Left ventricle myocardium inferior (tissue), 1 donor: Measurements from ENCODE around the gene PRR36. TPM values are rescaled to one million over a fixed set of nuclear protein-coding genes. Genes with fewer than 3 reads are reported as not detected.

Source experiments
- DNase-seq: peaks from one replicate; pipeline ENCODE4 v3.0.0-alpha.2; 2020
- H3K27ac ChIP-seq: fragments of 200-600 bp; replicated peaks from 2 replicates; pipeline ENCODE4 v1.8.0; 2021
- H3K27me3 ChIP-seq: fragments of 200-600 bp; 2 replicates; pipeline ENCODE4 v1.8.0; 2021; ENCODE audit warnings: low read depth
- H3K36me3 ChIP-seq: fragments of 200-600 bp; 2 replicates; pipeline ENCODE4 v1.8.0; 2021
- H3K4me1 ChIP-seq: fragments of 200-600 bp; 2 replicates; pipeline ENCODE4 v1.8.0; 2021
- H3K4me3 ChIP-seq: fragments of 200-600 bp; 2 replicates; pipeline ENCODE4 v1.8.0; 2021; ENCODE audit warnings: mild to moderate bottlenecking, moderate library complexity
- H3K9me3 ChIP-seq: fragments of 200-600 bp; replicated peaks from 2 replicates; pipeline ENCODE4 v1.8.0; 2021
- intact Hi-C: fragments of 100-400 bp; cut with micrococcal nuclease; formaldehyde crosslinking; loops from one replicate; pipeline ENCODE4 v1.11.0; 2022
- total RNA-seq: library from RNA; stranded (reverse); fragmentation: NEBNext Ultra II Directional; extraction: Animal tissue kit (Norgen Biotek cat#: 25700); gene quantifications from one replicate; pipeline ENCODE4 v1.2.1, GENCODE V29; 2021
- TF ChIP-seq, protein P1 (sequence below): fragments of 200-600 bp; IDR thresholded peaks from 2 replicates; pipeline ENCODE4 v1.8.0; 2021; ENCODE audit warnings: antibody characterized with exemption, mild to moderate bottlenecking, borderline replicate concordance
- donor health status: DM: no; HTN: yes; CAD: no; lungs with severe emphysema.

Gene PRR36
- total RNA-seq, 1 donor from 2014 or later, result not detected

DNA sequence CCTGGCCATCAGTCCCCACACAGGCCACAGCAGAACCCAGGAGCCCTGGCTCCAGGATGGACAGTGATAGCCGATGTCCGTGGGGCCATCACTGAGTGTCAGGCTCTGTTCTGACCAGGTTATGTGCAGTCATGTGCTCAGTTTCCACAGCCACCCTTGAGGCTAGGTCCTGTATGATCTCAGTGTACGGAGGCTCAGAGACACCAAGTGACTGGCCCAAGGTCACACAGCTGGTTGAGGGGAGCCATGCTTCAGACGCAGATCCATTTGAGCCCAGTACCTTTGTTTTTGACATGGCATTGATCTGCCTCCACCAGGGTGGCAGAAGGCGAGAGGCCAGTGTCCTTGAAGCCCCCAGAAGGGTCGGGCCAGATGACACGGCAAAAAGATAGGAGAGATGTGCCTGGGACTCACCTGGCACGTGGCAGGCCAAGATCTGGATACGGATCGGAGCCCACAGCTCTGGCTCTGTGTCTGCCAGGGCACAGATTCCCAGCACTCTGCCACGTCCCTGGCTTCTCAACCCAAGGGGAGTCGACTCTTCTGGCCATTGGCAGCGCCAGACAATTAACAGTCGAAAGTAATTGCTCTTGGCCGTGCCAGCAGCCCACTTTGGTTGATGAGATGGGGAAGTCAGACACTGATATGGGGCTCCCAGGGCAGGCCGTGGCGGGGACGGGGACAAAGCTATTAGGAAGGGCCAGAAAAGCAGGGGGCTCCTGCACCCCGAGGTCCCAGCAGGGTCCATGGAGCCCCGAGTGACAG is 28.6 kb downstream of the PRR36 start:
- TF ChIP-seq, protein P1, sequence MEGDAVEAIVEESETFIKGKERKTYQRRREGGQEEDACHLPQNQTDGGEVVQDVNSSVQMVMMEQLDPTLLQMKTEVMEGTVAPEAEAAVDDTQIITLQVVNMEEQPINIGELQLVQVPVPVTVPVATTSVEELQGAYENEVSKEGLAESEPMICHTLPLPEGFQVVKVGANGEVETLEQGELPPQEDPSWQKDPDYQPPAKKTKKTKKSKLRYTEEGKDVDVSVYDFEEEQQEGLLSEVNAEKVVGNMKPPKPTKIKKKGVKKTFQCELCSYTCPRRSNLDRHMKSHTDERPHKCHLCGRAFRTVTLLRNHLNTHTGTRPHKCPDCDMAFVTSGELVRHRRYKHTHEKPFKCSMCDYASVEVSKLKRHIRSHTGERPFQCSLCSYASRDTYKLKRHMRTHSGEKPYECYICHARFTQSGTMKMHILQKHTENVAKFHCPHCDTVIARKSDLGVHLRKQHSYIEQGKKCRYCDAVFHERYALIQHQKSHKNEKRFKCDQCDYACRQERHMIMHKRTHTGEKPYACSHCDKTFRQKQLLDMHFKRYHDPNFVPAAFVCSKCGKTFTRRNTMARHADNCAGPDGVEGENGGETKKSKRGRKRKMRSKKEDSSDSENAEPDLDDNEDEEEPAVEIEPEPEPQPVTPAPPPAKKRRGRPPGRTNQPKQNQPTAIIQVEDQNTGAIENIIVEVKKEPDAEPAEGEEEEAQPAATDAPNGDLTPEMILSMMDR, result no peak
- H3K27me3 ChIP-seq, result no peaks in the 10 kb centered on the region
- DNase-seq, result no peak
- H3K4me1 ChIP-seq, result peaks cover 11% of the 10 kb centered on the region
- H3K9me3 ChIP-seq, result no peaks in the 10 kb centered on the region
- H3K27ac ChIP-seq, result no peak overlapping the region
- intact Hi-C loops, result no loop called here
- no peaks in the 10 kb centered on the region for H3K36me3 ChIP-seq
- no peak overlapping the region for H3K4me3 ChIP-seq

DNA sequence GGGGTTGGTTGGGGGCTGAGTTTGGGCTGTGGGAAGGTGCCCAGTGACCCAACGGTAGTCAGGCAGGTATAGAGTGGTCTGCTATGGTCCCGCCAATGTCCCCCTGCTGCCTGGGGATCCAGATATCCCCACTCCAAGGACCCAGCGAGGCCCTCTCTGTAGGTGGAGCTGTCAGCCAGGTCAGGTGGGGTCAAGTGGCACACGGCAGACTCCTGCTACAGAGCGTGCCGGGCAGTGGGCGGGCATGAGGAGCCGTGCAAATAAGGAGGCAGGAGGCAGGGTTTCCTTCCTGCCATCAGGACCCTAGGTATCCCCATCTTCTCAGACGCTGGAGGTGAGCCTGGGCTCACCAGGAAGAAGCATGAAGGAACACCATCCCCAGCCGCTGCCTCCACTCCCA is 29.2 kb downstream of the PRR36 start:
- no peak for DNase-seq
- intact Hi-C loops, result no loop called here
- no peaks in the 10 kb centered on the region for H3K9me3 ChIP-seq
- peaks cover 4% of the 10 kb centered on the region for H3K4me1 ChIP-seq
- TF ChIP-seq, protein P1, result no peak
- no peak overlapping the region for H3K27ac ChIP-seq
- H3K4me3 ChIP-seq, result no peak overlapping the region
- no peaks in the 10 kb centered on the region for H3K36me3 ChIP-seq
- no peaks in the 10 kb centered on the region for H3K27me3 ChIP-seq

DNA sequence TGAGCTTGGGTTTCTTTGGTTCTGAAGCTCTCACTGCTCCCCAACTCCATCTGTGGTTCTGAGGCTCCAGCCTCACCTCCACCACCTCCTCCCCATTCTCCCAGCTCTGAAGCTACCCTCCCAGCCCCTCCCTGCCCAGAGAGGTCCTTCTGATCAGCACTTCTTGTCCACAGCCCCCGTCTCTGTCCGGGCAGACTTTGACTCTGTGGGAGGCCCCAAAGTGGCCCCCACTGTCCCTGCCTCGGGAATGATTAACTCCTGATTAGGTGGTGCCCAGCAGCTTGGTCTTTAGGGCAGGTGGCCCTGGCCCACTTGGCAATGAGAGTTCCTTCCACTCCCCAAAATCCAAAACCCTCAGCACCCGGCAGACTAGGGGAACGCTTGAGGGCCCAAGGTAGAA is 29.8 kb downstream of the PRR36 start:
- no peaks in the 10 kb centered on the region for H3K36me3 ChIP-seq
- no peaks in the 10 kb centered on the region for H3K9me3 ChIP-seq
- H3K4me1 ChIP-seq, result no peaks in the 10 kb centered on the region
- H3K27ac ChIP-seq, result no peak overlapping the region
- no peak for DNase-seq
- TF ChIP-seq, protein P1, result no peak
- intact Hi-C loops, result no loop called here
- H3K27me3 ChIP-seq, result no peaks in the 10 kb centered on the region
- H3K4me3 ChIP-seq, result no peak overlapping the region

DNA sequence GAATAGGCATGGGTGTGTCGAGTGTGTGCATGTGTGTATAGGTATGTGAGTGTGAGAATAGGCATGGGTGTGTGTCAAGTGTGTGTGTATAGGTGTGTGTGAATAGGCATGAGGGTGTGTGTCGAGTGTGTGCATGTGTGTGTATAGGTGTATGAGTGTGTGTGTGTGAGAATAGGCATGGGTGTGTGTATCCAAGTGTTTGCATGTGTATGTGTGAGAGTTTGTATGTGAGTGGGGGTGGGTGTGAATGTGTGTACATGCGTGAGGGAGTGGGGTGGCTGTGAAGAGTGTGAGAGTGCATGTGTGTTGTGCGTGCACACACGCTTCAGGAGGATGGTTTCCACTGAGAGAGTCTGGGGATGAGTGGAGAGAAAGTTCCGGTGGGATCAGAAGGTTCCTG is 30.7 kb downstream of the PRR36 start:
- DNase-seq, result no peak
- H3K4me3 ChIP-seq, result no peak overlapping the region
- H3K27ac ChIP-seq, result no peak overlapping the region
- no peaks in the 10 kb centered on the region for H3K27me3 ChIP-seq
- H3K36me3 ChIP-seq, result no peaks in the 10 kb centered on the region
- intact Hi-C loops, result no loop called here
- no peaks in the 10 kb centered on the region for H3K9me3 ChIP-seq
- TF ChIP-seq, protein P1, result no peak
- H3K4me1 ChIP-seq, result no peaks in the 10 kb centered on the region

DNA sequence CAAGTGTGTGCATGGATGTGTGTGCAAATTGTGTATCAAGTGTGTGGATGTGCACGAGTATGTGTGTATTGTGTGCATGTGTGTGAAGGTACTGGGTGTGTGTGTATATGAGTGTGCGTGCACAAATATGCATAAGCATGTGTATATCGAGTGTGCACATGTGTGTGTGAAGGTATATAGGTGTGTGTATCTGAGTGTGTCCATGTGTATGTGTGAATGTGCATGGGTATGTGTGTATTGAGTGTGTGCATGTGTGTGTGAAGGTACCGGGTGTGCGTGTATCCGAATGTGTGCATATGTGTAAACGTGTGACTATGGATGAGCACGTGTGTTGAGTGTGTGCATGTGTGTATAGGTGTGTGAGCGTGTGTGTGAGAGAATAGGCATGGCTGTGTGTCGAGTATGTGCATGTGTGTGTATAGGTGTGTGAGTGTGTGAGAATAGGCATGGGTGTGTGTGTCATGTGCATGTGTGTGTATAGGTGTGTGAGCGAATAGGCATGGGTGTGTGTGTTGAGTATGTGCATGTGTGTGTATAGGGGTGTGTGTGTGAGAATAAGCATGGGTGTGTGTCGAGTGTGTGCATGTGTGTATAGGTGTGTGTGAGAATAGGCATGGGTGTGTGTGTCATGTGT is 31.4 kb downstream of the PRR36 start:
- H3K4me3 ChIP-seq, result no peak overlapping the region
- TF ChIP-seq, protein P1, result no peak
- H3K4me1 ChIP-seq, result no peaks in the 10 kb centered on the region
- H3K36me3 ChIP-seq, result no peaks in the 10 kb centered on the region
- no peak for DNase-seq
- intact Hi-C loops, result no loop called here
- no peaks in the 10 kb centered on the region for H3K9me3 ChIP-seq
- no peaks in the 10 kb centered on the region for H3K27me3 ChIP-seq
- no peak overlapping the region for H3K27ac ChIP-seq
